Measurements from ENCODE around the gene PTPRO.
A peak's percentile ranks its signal among the peaks of the same experiment; 100 is the strongest.

The PTPRO gene

GRCh38 chr12:15526033-15526432 is 203.7 kb downstream of the PTPRO start:
- DNase-seq (ENCODE audit: low read depth in 2 of 2): no peak

- DNase-seq (ENCODE audit: low read depth in 2 of 2): no peak
These were observed 205.1 kb downstream of the PTPRO start for GRCh38 chr12:15527201-15528080.

GRCh38 chr12:15528666-15529065 is 206.4 kb downstream of the PTPRO start:
- no peak for DNase-seq (ENCODE audit: low read depth in 2 of 2)

- DNase-seq (ENCODE audit: low read depth in 2 of 2): no peak
These were observed 208.1 kb downstream of the PTPRO start for GRCh38 chr12:15530361-15530760.

GRCh38 chr12:15532364-15532977 is 210.2 kb downstream of the PTPRO start:
- DNase-seq (ENCODE audit: low read depth in 2 of 2): peak in 1 of 2 donors; percentile 5

DNA sequence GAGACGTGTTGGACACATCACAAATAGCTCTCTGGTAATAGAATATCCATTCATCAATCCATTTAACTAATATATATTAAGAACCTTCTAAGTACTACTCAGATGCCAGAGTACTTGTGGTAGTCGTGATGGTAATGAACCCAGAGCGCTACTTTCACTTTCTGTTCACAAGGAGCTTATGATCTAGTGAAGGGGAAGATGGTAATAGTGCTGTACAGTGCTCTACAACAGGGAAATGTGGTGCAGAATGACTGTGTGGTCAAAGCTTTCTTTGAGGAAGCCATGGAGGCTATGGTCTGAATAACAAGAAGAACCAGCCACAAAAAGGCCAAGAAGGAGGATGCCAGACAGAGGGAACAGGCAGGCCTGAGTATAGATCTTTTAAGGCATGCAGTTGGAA is 212.0 kb downstream of the PTPRO start:
- no peak for DNase-seq (ENCODE audit: low read depth in 2 of 2)

DNA sequence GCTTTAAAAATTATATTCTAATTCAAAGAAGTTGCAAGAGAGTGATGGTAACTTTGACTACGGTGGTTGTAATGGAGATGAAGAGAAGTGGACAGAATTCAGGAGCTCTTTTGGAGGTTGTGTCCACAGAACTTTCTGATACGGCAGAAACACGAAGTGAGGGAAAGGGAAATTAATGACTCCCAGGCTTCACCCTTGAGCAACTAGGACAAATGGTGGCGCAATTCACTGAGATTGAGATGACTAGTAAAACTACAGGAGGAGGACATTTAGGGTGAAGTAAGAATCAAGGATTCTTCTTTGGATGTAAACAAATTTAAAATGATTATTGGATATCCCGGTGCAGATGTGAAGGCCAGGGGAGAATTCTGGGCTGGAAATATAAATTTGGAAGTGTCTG is 212.6 kb downstream of the PTPRO start:
- no peak for DNase-seq (ENCODE audit: low read depth in 2 of 2)

DNA sequence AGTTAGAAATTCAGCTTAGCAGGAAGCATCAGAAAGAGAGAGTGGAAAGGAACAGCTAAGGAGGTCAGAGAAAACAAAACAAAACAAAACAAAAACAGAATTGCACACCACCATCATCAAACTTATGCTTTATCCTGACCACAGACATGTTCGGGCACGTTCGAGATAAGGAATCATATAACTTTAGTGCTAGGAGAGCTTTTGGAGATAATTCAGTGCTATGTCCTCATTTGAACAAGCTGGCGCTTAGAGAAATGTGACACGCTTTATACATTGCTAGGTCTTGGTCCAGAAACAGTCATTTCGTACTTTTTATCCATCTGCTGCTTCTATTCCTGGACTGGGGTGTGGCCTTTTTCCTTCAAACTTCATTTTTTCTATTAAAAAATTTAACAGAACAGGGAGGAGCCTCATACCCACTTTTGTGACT is 213.1 kb downstream of the PTPRO start:
- no peak for DNase-seq (ENCODE audit: low read depth in 2 of 2)

DNA sequence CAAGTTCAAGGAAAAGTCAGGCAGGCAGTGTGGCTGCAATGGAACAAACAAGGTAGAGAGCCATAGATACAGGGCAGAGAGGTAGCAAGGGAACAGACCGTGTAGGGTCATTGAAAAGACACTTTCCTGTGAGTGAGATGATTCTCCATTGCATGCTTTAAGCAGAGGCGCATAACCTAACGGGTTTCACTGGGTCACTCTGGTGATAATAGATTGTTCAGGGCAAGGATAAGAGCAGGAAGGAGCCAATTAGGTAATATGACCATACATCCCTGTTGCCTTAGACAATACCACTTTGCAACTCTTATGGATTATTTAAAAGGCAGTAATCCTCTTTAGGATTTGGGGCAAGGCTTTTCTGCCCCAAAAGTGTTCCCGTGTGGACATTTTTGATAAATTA is 214.1 kb downstream of the PTPRO start:
- DNase-seq (ENCODE audit: low read depth in 2 of 2): no peak

DNA sequence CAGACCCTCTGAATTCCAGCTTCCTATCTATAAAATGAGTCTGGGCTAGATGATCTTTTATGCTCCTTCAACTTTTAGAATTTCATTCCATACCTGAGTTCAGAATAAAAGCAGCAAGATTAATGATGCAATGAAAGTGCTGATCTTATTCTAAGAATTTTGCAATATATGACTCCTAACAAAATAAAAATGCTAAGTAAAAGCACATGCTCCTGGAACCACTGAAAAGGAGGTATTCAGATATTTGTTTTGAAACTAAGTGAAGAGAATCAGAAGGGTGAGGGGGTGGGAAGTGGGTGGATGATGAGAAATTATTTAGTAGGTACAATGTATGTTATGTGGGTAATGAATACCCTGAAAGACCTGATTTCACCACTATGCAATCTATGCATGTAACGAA is 216.6 kb downstream of the PTPRO start:
- DNase-seq (ENCODE audit: low read depth in 2 of 2): no peak

DNA sequence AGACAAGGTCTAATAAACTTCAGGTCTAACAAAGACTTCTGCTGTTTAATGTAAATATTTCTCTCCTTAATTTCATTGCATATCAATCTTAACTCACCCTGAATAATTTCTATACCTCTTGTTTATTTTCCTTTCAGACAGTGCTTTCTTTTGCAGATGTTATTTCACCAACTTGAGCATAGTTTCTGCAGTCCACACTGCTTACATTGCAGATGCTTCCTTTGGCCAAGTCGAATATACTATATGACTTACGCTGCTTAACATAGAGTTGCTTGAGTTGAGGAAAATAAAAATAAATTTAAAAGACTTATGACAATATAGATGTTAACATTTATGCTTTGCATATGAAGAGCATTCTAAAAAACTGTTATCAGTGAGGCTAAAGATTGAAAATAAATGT is 217.7 kb downstream of the PTPRO start:
- DNase-seq (ENCODE audit: low read depth in 2 of 2): no peak

GRCh38 chr12:15540469-15540872 is 218.2 kb downstream of the PTPRO start:
- no peak for DNase-seq (ENCODE audit: low read depth in 2 of 2)

DNA sequence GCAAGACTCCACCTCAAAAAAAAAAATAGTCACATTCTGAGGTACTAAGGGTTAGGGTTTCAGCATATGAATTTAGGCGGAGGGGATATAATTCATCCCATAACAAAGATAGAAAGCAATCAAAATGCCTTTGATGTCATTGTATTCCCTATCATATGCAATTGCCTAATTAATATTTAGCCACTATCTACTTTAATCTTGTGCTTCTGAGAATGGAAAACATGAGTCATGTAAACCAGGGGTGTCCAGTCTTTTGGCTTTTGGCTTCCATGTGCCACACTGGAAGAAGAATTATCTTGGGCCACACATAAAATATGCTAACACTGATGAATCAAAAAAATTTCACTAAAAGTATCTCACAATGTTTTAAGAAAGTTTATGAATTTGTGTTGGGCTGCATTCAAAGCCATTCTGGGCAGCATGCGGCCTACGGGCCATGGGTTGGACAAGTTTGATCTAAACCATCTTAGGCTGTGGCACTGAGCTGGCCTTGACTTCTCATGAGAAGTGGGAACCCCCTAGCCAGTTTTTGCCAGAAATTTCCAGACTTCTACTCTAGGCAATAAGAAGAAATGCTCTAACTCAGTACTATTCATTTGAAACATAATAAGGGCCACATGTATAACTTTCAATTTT is 219.8 kb downstream of the PTPRO start:
- no peak for DNase-seq (ENCODE audit: low read depth in 2 of 2)

DNA sequence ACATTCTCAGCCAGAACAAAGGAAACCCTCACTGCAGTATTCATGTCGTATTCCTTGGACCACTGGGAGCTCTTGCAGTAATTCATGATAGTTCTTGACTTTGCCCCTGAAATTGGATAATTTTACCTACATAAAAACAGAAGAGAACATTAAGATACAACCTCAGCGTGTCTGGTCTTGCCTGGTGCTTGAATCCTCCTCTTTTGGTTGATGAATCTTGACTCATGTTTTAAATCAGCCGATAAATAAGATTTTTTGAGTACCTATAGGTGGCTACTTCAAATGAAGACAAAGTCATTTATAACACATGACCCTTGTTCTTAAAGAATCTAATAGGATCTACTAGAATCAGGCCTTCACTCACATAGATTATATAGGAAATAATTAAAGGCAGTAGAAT is 221.0 kb downstream of the PTPRO start:
- no peak for DNase-seq (ENCODE audit: low read depth in 2 of 2)

DNA sequence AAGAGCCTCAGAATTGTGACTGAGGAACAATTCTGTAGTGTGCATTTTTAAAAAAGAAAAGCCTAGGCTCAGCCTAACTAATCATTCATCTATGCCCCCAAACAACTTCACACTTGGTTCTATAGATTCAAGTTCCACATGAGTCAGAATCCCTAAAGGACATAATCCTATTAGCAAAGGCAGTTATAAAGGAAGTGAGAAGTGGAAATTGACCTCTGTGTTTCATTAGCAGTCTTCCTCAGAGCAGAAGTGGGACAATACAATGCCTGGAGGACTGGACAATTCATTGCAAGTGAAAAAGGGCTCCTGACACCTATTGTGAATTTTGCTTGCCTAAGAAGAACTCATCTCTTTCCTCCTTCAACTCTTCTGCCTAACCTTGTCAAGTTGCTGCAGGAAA is 222.3 kb downstream of the PTPRO start:
- DNase-seq (ENCODE audit: low read depth in 2 of 2): no peak

DNA sequence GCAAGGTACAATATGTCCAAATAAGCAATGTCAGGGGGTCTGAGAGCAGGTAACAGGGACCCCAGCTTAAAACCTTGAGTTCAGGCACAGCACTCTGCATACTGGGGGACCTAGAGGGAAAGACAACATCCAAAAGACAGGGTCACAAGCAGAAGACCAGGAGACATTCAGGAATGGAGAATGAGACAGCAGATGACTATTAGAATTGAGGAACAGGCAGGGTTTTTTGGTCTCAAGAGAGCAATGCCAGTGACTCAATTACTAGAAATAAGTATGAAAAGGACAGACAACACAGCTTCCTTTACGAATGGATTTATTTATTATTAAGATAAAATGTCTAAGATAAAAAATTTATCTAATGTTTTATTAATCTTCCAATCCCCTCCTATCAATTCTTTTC is 223.0 kb downstream of the PTPRO start:
- no peak for DNase-seq (ENCODE audit: low read depth in 2 of 2)

DNA sequence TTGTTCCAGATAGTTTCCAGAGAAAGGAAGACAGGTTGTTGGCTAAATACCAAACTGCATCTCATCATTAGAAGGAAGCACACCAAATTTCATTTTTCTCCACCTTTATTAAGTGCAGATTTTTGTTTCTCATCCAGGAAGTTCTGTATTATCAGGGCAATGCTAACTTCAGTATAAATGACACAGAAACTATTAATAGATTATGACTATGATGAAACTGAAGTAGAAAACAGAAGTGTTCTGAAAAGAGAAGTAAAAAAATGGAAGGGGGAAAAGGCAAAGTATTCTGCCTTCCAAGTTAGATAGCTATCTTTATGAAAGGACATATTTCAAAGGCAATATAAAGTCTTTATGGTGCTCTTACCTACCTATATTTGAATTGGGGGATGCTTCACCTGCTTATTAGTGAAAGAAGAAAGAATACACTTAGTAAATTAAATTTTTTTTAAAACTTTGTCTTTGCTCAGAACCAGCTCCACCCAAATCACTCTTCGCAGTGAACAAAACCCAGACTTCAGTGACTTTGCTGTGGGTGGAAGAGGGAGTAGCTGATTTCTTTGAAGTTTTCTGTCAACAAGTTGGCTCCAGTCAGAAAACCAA is 223.9 kb downstream of the PTPRO start:
- DNase-seq (ENCODE audit: low read depth in 2 of 2): no peak

- DNase-seq (ENCODE audit: low read depth in 2 of 2): no peak
These were observed 224.8 kb downstream of the PTPRO start for GRCh38 chr12:15547063-15547462.

DNA sequence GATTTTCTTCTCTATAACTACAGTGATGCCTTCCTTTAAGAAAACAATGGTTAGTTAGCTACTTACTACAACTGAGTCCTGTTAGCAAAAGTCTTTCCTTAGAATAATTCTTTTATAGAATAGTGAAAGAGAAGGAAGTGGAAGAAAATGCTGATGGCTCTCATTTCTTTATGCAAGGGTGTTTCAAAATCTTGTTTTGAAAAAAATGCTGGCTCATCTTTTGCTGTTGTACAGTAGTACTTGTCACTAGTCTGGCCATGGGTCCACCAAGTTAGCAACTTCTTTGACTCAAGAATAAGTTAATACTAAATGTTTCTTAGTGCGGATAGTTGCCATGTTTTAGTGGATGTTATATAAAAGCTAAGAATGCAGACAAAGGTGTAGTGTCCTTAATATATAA is 225.4 kb downstream of the PTPRO start:
- no peak for DNase-seq (ENCODE audit: low read depth in 2 of 2)

DNA sequence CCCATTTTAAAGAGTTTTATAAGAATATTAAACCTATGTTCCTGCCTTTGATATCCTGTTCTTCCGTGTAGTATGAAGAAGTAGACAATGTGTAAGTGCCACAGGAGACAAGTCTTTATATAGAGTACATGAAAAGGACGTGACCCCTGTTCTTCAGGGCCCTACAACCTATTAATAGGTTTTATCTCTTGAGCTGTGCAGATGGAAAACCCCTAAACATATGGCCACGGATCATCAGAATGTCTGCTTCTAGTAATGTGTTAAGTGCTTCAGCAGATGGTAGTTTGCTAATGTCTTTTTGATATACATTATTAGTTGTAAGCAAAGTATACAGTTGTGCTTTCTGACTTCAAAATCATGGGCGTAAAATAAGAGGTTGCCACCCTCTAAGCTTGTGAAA is 228.5 kb downstream of the PTPRO start:
- DNase-seq (ENCODE audit: low read depth in 2 of 2): no peak

GRCh38 chr12:15555446-15555845 is 233.1 kb downstream of the PTPRO start:
- no peak for DNase-seq (ENCODE audit: low read depth in 2 of 2)

DNA sequence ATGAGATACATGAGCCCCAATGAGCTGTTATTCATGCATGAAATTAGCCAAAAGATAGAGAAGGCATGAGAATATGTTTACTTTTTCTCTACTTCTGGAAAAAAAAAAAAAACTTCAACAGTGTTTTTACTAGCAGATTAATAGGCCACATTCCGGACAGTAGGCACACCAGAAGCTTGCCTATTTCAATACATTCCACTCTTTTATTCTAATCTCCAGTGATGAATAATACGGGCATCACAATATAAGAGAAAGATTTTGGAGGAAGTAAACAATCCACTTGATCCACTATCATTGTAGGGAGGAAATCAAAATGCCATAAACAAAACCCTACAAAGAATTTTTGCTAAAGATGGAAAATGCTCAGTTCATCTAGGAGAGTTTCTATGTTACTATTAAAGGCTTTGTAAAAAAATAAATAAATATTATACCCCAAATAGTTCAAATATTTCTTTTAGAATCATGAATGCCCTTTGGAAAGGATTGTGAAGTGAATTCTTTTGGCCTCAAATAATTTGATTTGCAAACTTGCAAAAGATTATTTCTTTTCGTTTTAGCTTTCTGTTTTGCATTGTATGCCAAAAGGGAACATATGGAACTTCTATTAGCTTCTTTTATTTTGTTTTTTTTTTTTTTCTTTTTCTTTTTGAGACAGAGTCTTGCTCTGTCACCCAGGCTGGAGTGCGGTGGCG is 234.2 kb downstream of the PTPRO start:
- DNase-seq (ENCODE audit: low read depth in 2 of 2): no peak
